Neural progenitor cell (in vitro differentiated cells): ENCODE measurements around the gene PLS3.

Experiments
- EZH2 ChIP-seq: fragments of 200-600 bp; sonication (generic); IDR thresholded peaks from 2 replicates; pipeline ENCODE4 v1.6.1; 2017; ENCODE audit warnings: antibody characterized with exemption, mild to moderate bottlenecking, moderate library complexity
- EZH2phosphoT487 ChIP-seq: fragments of 200-600 bp; sonication (generic); IDR thresholded peaks from 2 replicates; pipeline ENCODE4 v1.6.1; 2017; ENCODE audit warnings: antibody characterized with exemption
- TF ChIP-seq, protein P1 (sequence below): fragments of 200-600 bp; sonication (generic); IDR thresholded peaks from 2 replicates; pipeline ENCODE4 v1.5.1; 2017; ENCODE audit warnings: antibody characterized with exemption, mild to moderate bottlenecking

DNA sequence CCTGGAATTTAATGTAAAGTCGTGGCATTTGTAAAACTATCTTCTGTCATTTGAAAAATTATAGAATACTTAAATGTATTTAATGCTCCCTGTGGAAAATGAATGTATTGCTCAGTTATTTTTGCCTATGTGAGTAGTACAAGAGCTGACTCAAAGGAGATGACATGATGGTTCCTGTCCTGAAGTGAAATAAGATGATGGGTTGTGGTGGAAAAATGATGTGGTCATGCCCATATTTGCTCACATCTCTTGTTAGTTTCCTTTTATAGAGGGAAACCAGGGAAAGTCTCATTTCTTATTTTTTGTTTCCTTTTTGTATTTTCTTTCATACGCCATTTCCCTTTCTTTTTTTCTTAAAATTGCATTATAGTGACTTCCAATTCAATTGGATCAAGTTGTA is 23.7 kb downstream of the PLS3 start:
- TF ChIP-seq, protein P1, sequence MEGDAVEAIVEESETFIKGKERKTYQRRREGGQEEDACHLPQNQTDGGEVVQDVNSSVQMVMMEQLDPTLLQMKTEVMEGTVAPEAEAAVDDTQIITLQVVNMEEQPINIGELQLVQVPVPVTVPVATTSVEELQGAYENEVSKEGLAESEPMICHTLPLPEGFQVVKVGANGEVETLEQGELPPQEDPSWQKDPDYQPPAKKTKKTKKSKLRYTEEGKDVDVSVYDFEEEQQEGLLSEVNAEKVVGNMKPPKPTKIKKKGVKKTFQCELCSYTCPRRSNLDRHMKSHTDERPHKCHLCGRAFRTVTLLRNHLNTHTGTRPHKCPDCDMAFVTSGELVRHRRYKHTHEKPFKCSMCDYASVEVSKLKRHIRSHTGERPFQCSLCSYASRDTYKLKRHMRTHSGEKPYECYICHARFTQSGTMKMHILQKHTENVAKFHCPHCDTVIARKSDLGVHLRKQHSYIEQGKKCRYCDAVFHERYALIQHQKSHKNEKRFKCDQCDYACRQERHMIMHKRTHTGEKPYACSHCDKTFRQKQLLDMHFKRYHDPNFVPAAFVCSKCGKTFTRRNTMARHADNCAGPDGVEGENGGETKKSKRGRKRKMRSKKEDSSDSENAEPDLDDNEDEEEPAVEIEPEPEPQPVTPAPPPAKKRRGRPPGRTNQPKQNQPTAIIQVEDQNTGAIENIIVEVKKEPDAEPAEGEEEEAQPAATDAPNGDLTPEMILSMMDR, result no peak
- TF ChIP-seq EZH2 (no peak), EZH2phosphoT487 (no peak)
